GM19239 (cell line): ENCODE data around the gene TPRA1.

Experiments used
- DNase-seq: peaks from one replicate; pipeline ENCODE4 v3.0.0; 2011; ENCODE audit warnings: low spot score; ENCODE audit not compliant: insufficient read length
- FAIRE-seq: peaks from 2 replicates; lab custom pipeline; 2011; peaks lifted over from hg19 to GRCh38; lab: Jason Lieb, UNC

Gene TPRA1

DNA sequence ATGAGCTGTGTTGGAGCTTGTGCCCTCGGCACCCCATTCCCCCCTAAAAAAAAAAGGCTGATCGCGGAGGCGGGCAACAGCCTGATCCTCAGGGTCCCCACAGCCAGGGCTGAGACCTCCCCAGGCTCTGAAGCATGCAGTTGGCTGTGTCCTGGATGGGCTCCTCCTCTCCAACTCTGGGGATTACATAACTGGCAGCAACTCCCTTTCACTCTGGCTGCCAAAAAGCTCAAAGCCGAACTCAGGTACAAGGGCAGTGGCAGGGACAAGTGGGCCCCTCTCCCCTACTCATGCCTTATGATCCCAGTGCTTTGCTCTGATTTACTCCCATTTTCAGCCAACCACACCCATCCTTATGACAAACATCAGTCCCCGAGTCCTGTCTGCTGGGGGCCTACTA, 18.3 kb downstream of the TPRA1 start:
- DNase-seq = no peak
- no peak for FAIRE-seq

DNA sequence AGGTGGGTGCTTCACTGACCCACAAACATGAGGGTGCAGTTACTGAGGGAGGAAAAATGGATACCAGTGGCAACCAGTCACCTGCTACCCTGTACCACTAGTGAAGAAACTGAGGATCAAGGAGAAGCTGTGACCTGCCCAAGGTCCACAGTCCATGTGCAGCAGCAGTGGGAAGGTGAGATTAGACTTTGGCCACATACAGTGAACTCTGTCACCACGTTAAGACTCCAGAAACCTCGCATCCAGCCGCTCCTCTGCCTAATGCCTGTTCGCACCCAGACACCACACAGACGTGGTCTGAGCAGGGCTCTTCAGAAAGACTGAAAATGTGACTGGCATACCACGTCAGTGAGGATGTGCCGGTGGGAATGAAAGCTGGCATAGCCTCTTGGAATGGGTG, 20.0 kb downstream of the TPRA1 start:
- no peak for FAIRE-seq
- no peak for DNase-seq

DNA sequence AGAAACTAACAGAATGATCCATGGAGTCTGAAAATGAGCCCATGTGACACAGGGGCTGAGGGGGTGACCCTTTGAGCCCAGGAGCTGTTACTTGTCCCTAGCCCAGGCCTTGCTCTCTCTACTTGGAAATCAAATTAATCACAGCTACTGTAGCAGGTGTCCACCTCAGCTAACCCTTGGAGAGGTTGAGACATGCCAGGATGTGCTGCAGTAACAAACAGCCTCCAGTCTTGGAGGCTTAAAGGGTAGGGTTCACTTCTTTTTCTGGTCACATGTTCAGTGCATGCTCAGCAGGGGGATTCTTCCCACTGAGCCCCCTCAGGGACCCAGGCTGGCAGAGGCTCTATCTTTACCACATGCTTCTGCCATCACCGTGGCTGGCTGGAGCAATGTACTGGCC, 21.4 kb downstream of the TPRA1 start:
- FAIRE-seq = no peak
- DNase-seq = no peak

DNA sequence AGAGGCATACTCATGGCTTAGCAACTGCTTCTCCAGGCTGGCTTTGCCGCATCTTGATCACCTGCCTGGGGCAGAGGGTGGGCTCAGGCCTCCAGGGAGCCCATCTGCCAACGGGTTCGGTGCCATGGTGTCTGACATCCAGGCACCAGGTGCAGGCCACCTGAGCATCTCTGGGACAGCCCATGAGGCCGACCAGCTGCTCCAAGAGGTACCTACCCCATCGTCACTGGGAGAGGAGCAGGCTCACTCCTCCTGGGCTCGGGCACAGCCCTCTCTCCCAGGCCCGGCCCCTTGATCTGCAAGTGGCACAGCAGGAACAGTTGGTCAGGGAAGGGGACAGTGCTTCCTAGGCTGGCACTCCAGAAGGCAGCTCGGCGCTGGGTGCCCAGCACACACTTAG, 21.9 kb downstream of the TPRA1 start:
- DNase-seq = no peak
- FAIRE-seq = no peak

- no peak for FAIRE-seq
Observed at GRCh38 chr3:127566833-127567232, 23.7 kb downstream of the TPRA1 start.

GRCh38 chr3:127565711-127566110, 24.8 kb downstream of the TPRA1 start:
- no peak for FAIRE-seq
- no peak for DNase-seq

More at GRCh38 chr3:127566833-127567232, 23.7 kb downstream of the TPRA1 start:
- no peak for DNase-seq

DNA sequence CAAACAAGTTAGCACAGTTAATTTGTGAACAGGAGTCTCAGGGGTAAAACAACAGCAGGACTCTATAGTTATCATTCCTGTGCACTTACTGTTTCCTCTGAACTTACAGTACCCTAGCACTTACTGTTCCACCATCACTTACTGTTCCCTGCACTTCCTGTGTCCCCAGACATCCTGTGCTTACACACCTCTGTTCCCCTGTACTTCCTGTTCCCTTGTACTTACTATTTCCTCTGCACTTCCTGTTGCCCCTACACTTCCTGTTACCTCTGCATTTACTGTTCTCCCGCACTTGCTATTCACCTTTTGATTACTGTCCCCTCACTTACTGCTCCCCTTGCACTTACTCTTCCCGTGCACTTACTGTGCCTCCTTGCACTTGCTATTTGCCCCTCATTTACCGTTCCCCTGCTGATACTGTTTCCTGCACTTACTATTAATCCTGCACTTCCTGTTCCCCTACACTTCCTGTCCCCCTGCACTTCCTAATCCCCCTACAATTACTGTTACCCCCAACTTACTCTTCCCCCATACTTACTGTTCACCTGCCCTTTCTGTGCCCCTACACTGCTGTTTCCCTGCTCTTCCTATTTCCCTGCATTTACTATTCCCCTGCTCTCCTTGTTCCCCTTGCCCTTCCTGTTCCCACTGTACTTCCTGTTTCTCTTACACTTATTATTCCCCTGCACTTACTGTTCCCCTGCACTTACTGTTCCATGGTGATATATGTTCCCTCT, 30.3 kb downstream of the TPRA1 start:
- no peak for DNase-seq
- no peak for FAIRE-seq

DNA sequence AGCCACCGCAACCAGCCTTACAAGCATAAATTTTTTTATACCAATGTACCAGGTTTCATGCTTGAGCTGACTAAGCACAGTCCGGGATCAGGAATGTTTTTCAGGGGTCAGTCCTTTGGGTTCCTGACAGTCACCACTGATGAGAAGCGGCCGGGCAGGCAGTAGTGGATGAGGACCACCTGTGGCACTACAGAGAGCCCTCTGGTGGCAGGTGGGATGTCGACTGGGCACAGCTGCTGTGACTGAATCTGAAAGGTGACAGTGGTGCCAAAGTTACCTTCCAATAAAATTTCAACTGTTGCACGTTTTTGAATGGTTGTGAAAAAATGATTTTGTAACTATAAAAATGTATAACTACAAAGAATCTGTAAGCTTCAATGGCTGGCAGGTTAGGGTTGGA, 34.0 kb downstream of the TPRA1 start:
- FAIRE-seq (no peak), DNase-seq (no peak)

DNA sequence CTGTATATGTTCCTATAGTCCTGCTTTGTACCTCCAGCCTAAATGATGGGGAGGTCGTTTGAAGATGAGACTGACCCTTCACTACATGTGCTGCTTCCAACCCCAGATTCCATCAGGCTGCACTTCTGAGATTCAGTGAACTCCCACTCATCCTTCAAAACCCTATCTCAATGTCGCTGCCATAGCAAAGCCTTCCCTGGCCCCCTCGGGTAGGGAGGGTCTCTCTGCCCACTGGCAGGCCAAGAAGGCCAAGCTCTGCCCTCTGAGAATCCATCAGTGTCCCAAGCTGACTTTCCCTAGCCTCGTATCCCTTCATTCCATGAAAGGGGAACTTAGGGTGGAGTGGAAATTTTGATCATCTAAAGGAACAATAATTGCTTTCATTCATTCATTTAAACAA, 35.4 kb downstream of the TPRA1 start:
- FAIRE-seq = no peak
- no peak for DNase-seq

DNA sequence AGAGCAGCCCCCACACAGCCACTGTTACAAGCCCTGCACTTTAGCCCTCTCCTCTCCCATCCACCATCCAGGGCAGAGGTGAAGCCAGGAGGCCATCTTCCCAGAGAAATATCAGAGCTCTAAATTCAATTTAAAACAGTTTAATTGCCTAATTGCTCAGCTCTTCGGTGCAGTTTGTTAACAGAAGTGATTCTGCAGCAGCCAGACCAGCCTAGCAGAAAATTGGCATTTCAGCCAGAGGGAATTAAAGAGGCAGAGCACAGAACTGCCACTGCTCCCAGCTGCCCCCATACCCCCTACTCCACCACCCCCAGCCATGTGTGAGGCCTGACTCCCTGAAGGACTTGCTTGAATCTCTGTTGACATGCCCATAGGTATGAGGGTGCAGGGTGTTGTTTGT, 38.5 kb downstream of the TPRA1 start:
- no peak for DNase-seq
- FAIRE-seq = no peak

- DNase-seq = no peak
- FAIRE-seq = no peak
Observed at GRCh38 chr3:127551178-127551577, 39.4 kb downstream of the TPRA1 start.

DNA sequence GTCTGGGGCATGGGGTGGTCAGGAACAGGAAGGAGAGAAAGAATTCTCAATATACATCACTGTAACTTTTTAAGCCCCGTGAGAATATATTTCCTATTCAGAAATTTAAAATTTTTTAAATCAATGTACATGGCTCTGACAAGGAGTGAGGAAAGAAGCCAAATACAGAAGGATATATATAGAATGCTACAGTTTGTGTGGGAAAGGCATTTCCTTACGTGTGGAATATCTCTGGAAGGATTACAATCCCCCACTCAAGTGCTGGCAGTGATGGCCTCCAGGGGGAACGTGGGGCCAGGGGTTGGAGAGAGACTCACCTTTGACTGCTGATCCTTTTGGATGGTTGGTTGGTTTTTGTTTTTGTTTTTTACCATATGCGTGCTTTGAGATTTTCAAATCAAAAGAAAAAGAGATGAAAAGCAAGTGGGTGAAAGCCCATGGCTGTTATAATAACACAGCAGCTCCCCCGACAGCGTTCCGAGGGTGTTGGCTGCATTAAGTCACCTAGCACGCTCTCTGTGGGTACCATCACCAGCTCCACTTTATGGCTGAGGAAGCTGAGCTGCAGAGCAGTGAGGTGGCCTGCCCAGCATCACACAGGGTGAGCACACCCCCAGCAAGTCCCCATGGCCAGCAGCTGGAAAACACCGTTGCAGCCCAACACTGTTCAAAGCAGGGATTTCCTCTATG, 39.9 kb downstream of the TPRA1 start:
- FAIRE-seq = no peak
- DNase-seq = no peak

DNA sequence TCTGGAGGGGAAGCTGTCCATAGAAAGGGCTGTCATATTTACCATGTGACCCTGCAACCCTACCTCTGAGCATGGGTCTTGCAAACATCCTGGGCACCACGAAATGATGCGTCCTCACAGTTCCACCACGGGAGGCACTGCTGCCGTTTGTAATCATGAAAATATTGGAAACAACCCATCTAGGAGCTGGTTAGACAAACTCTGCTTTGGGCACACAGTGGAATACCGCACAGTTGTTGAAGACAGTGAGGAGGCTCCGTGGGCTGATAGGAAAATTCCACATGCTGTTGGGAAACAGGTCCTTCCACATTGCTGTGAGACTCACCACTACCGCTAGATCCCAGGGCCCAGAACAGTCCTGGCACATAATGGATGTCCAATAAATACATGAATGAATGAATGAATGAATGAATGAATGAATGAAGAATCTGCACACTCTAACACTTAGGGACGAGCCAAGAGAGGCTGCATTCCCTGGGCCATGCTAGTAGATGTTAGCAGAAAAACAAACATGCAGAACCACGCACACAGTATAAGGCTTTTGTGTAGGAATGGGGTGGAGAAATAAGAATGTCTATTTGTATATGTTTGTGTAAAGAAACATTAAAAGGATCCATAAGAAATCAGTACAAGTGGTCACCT, 40.6 kb downstream of the TPRA1 start:
- FAIRE-seq (no peak), DNase-seq (no peak)

- FAIRE-seq (peak; percentile 45), DNase-seq (peak; percentile 78)
Observed at GRCh38 chr3:127547761-127548605, 42.5 kb downstream of the TPRA1 start.

- FAIRE-seq = no peak
- DNase-seq = no peak
Observed at GRCh38 chr3:127546970-127547733, 43.4 kb downstream of the TPRA1 start.

GRCh38 chr3:127546554-127546953, 44.0 kb downstream of the TPRA1 start:
- FAIRE-seq (no peak), DNase-seq (no peak)

DNA sequence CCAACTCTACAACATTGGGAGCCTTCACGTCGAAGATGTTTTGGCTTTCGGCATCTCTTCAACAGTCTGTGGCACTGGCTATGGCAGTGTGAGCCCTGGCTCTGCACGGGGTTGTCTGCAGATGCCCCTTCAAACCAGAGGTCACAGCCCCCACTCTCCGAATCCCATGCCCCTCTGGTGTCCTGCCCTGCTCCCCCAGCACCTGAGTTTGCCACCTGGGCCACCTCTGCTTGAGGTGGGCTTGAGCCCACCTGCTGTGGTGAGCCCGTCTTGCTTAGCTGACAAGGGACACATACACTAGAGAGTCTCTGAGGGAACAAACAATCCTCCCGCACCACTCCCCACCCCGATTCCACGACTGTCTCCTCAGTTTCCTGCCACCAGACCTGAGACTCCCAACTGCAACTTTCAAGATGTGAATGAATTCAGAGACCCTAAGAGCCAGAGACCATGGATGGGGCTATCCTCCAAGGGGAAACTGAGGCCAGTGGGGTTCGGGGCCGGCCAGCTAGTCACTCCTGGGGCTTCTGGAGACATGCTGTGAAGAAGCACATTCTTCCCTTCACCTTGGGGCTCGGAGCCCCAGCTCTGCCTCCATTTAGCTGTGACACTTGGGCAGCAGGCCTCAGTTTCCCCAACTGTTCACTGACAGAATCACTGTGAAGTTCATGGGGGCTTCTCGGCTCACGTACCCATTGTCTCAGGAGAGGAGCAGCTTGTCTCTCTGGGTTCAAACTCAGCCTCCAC, 44.6 kb downstream of the TPRA1 start:
- FAIRE-seq (no peak), DNase-seq (no peak)

- DNase-seq (no peak), FAIRE-seq (no peak)
Observed at GRCh38 chr3:127545216-127545615, 45.3 kb downstream of the TPRA1 start.

DNA sequence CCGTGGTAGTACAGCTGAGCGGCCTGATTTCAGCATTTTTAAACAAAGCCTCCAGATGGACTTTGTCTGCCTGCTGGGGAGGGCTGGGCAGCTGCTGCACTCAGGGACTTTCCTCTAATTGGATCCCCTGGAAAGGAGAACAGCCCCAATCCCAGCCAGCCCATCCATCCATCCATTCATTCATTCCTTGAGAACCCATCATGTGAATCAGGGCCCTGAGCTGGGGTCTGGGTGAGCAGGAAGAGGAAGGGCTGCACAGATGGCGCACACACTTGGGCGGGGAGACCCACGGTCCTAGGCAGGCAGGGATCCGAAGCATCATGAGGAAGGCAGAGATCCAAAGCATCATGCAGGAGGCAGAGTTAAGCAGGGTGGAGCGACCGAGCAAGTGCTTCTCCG, 45.7 kb downstream of the TPRA1 start:
- DNase-seq = no peak
- no peak for FAIRE-seq
